IPS-18c (cell line): ENCODE data around the gene FCHO2.
"Not testable (repeated sequence)": the region's sequence is repeated elsewhere in the genome, so short reads cannot be mapped to it uniquely, and the experiment has no call there.

ENCODE experiments used
- H3K4me3 ChIP-seq: 2 replicates; pipeline ENCODE4 v1.7.0; 2013; ENCODE audit warnings: low read depth, mild to moderate bottlenecking, low read length, moderate library complexity; ENCODE audit not compliant: insufficient read depth
- H3K9me3 ChIP-seq: one replicate; pipeline ENCODE4 v1.6.1; 2013; ENCODE audit warnings: mild to moderate bottlenecking, low read length, moderate library complexity; ENCODE audit not compliant: control insufficient read depth, insufficient read depth

The FCHO2 gene, protein sequence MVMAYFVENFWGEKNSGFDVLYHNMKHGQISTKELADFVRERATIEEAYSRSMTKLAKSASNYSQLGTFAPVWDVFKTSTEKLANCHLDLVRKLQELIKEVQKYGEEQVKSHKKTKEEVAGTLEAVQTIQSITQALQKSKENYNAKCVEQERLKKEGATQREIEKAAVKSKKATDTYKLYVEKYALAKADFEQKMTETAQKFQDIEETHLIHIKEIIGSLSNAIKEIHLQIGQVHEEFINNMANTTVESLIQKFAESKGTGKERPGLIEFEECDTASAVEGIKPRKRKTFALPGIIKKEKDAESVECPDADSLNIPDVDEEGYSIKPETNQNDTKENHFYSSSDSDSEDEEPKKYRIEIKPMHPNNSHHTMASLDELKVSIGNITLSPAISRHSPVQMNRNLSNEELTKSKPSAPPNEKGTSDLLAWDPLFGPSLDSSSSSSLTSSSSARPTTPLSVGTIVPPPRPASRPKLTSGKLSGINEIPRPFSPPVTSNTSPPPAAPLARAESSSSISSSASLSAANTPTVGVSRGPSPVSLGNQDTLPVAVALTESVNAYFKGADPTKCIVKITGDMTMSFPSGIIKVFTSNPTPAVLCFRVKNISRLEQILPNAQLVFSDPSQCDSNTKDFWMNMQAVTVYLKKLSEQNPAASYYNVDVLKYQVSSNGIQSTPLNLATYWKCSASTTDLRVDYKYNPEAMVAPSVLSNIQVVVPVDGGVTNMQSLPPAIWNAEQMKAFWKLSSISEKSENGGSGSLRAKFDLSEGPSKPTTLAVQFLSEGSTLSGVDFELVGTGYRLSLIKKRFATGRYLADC

DNA sequence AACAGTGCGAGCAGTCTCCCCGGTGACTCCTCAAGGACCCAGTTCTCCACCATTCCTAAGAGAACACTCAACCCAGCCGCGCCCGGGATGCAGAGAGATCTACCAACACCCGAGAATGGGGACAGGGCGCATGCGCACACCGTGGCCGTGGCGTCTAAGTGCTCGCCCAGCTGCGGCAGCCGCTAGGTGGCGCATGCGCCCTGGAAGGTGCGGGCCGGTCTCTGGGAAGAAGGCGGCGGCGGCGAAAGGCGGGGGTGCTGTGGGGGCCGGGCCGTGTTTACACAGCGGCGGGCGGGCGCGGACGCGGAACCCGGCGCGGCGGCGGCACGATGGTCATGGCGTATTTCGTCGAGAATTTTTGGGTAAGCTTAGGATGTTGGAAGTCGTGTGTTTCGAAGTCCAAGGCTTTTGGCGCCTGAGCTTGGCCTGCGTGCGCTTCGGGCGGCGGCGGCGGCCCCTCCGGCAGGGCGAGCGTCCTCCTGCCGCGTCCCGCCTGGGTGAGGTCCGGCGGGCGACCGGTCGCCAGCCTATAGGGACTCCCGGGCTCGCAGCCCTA lies at the start of gene FCHO2:
Gene FCHO2 (plus strand): TSS at position 274 of the 556 bp plus-strand sequence. CDS start 56 bp downstream, at position 330.
- Histone ChIP-seq H3K4me3 (peak within 1 kb of the TSS; percentile 77), H3K9me3 (no peaks in the 10 kb centered on the region)

DNA sequence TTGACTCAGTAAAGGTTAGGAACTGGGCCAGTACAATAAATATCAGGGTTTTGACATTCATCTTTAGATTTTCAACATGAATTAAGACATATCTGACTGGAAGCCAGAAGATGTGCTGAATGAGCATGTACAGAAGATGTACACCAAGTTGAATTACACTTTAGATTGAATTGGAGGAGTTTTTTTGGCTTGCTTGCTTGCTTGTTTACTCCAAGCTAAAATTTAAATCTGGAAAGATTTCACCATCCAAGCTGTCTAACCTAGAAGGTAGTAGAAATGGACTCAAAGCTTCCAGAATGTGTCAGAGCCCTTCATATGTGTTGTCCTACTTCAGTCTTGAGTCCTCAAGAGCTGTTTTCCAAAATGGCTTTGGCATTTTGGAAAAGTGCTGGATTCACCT lies 49.0 kb upstream of the FCHO2 start:
- no peaks in the 10 kb centered on the region for H3K9me3 ChIP-seq
- no peak overlapping the region for H3K4me3 ChIP-seq

DNA sequence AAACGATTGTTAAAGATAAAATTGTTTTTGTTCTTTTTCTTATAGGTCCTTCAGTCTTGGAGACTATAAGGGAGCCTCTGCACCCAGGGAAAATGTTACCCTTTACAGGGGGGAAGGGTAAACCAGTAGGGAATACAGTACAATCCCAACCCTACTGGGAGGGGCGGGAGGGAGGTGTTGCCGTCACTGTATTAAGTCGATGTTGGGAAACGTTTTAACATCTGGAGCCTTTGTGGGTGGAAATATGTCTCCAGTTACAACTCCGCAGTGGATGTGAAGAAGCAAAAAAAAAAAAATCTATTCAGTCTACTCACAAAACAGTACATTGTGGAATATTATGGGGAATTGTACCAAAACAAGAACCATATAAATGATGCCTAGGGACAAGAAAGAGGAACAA lies 47.2 kb upstream of the FCHO2 start:
- Histone ChIP-seq H3K9me3 (no peaks in the 10 kb centered on the region), H3K4me3 (no peak overlapping the region)

GRCh38 chr5:72917371-72917776 lies 38.5 kb upstream of the FCHO2 start:
- Histone ChIP-seq H3K4me3 (no peak overlapping the region), H3K9me3 (no peaks in the 10 kb centered on the region)

DNA sequence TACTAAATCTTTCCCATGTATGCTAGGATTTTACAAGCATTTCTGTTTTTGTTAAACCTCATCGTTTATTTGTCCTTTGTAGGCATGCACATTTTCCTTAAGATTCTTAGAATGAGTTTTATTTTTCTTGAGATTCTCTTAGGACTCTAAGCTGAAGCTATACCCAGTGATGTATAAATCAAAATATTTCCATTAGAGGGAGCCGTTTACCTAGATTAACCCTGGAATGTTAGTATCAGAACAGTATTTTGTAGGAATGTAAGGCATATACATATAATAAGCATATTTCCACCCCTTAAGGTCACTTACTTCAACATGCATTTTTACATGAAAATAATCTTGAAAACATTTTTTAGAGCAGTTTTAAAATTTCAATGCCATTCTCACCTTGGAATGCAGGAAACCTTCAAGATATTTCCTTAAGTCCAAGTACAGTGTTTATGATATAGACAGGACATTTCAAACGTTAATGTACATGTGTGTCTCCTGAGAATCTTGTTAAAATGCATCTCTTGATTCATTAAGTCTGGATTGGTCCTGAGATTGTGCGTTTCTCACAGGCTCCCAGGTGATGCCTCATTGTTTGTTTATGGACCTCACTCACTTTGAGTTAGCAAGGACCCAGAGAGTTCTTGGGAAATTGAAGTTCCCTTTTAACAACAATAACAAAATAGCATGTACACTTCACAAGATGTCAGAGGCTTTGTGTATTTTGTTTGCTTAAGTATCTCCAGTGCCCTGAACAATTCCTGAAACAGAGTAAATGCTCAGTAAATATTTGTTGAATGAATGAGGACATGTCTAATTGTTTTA lies 34.9 kb upstream of the FCHO2 start:
- no peak overlapping the region for H3K4me3 ChIP-seq

DNA sequence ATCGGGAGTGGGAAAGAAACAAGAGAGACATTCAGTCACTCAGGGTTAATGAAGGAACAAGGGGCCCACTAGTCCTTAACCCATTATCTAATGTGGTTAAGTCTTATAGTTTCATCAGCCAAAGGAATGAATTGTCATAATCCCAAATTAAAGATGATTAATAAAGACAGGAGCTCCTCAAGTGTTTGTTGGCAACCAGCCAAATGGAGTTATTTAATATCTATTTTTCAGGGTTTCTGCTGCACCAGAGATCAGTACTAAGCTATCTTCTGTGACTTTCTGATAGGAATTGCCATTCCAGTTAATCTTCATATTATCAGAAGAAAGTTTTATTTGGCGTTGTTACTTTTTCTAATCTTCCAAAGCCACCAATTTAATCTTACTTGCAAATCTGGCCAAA lies 34.0 kb upstream of the FCHO2 start:
- no peak overlapping the region for H3K4me3 ChIP-seq
- no peaks in the 10 kb centered on the region for H3K9me3 ChIP-seq

More for the DNA sequence above, 34.9 kb upstream of the FCHO2 start:
- H3K9me3 ChIP-seq: no peaks in the 10 kb centered on the region

DNA sequence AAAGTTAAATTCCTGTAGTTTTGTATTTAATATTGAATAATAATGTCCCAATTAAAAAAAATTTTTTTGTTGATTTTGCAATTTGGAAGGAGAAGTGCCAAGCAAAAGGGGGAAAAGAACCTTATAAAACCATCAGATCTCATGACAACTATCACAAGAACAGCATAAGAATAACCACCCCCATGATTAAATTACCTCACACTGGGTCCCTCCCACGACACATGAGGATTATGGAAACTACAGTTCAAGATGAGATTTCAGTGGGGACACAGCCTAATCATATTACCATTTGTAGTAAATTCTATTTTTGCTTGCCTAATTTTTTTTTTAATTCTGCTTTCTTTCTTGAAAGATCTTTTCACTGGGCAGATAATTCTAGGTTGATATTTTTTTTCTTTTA lies 33.4 kb upstream of the FCHO2 start:
- Histone ChIP-seq H3K4me3 (no peak overlapping the region), H3K9me3 (no peaks in the 10 kb centered on the region)

GRCh38 chr5:72925336-72926010 lies 30.4 kb upstream of the FCHO2 start:
- no peaks in the 10 kb centered on the region for H3K9me3 ChIP-seq
- no peak overlapping the region for H3K4me3 ChIP-seq

- not testable (repeated sequence) for H3K9me3 ChIP-seq, H3K4me3 ChIP-seq
Observed at GRCh38 chr5:72932686-72933085, 23.2 kb upstream of the FCHO2 start.

DNA sequence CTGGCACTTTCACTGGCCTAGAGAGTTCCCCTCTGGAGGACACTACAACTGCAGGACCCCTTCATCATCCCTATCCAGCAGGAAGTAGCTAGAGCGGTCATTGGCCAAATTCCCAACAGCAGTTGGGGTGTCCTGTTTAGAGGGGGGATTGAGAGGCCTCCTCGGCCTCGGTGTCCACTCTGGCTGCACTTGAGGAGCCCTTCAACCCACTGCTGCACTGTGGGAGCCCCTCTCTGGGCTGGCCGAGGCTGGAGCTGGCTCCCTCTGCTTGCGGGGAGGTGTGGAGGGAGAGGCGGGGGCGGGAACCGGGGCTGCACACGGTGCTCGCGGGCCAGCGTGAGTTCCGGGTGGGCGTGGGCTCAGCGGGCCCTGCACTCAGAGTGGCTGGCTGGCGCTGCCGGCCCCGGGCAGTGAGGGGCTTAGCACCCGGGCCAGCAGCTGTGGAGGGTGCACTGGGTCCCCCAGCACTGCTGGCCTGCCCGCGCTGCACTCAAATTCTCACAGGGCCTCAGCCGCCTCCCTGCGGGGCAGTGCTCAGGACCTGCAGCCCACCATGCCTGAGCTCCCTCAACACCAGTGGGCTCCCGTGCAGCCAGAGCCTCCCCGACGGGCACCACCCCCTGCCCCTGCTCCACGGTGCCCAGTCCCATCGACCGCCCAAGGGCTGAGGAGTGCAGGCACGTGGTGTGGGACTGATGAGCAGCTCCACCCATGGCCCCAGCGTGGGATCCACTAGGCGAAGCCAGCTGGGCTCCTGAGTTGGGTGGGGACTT lies 20.7 kb upstream of the FCHO2 start:
- not testable (repeated sequence) for H3K9me3 ChIP-seq, H3K4me3 ChIP-seq

DNA sequence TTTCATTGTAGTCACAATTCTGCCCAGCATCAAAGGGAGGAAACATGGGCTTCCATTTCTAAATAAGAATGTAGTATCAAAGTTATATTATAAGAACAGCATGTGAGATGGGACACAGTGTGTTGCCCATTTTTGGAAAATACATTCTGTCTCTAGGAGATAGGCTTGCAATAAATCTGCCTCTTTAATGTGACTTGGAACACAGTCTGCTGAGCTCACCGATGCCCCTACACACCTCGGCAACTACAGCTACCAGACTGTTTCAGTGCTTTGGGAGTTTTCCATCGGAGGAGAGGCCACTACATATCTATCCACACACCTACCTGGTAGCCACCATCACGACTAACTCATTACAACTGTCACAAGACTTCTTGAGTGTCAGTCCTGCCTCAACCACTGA lies 18.9 kb upstream of the FCHO2 start:
- Histone ChIP-seq H3K4me3 (no peak overlapping the region), H3K9me3 (peaks cover 3% of the 10 kb centered on the region)

GRCh38 chr5:72937517-72938061 lies 18.3 kb upstream of the FCHO2 start:
- H3K9me3 ChIP-seq: peaks cover 3% of the 10 kb centered on the region
- H3K4me3 ChIP-seq: no peak overlapping the region

- Histone ChIP-seq H3K4me3 (no peak overlapping the region), H3K9me3 (peaks cover 3% of the 10 kb centered on the region)
Observed at GRCh38 chr5:72938206-72938605, 17.6 kb upstream of the FCHO2 start.

GRCh38 chr5:72940082-72940481 lies 15.8 kb upstream of the FCHO2 start:
- H3K4me3 ChIP-seq: no peak overlapping the region
- peaks cover 3% of the 10 kb centered on the region for H3K9me3 ChIP-seq

- H3K9me3 ChIP-seq: no peaks in the 10 kb centered on the region
- H3K4me3 ChIP-seq: no peak overlapping the region
Observed at GRCh38 chr5:72943307-72943706, 12.5 kb upstream of the FCHO2 start.

- H3K4me3 ChIP-seq: no peak overlapping the region
- no peaks in the 10 kb centered on the region for H3K9me3 ChIP-seq
Observed at GRCh38 chr5:72947498-72947897, 8.3 kb upstream of the FCHO2 start.
